Activated CD8-positive, alpha-beta memory T cell treated with anti-CD3 and anti-CD28 coated beads for 48 hours (primary cell): ENCODE results near the gene UBE2O.

Experiments used
- DNase-seq, 3 experiments: peaks; one replicate each; pipeline ENCODE4 v3.0.0-alpha.2; 2020; ENCODE audit warnings: low read depth in 2 of 3, low spot score in 2 of 3

The UBE2O gene

GRCh38 chr17:76417499-76418143 is 35.3 kb downstream of the UBE2O start:
- DNase-seq: no peak

- no peak for DNase-seq
These were observed 36.1 kb downstream of the UBE2O start for GRCh38 chr17:76416899-76417298.

- DNase-seq: no peak
These were observed 36.5 kb downstream of the UBE2O start for GRCh38 chr17:76416457-76416856.

GRCh38 chr17:76415786-76416185 is 37.2 kb downstream of the UBE2O start:
- no peak for DNase-seq

- no peak for DNase-seq
These were observed 38.3 kb downstream of the UBE2O start for GRCh38 chr17:76414334-76415295.

- DNase-seq: no peak
These were observed 41.7 kb downstream of the UBE2O start for GRCh38 chr17:76411247-76411646.

GRCh38 chr17:76410328-76410965 is 42.5 kb downstream of the UBE2O start:
- no peak for DNase-seq

- DNase-seq: peak in 2 of 3 experiments; percentile 26 to 48
These were observed 44.7 kb downstream of the UBE2O start for GRCh38 chr17:76408037-76408849.

GRCh38 chr17:76407509-76407908 is 45.4 kb downstream of the UBE2O start:
- no peak for DNase-seq

GRCh38 chr17:76405967-76406647 is 46.8 kb downstream of the UBE2O start:
- no peak for DNase-seq

- DNase-seq: no peak
These were observed 47.4 kb downstream of the UBE2O start for GRCh38 chr17:76405607-76405966.

- no peak for DNase-seq
These were observed 47.9 kb downstream of the UBE2O start for GRCh38 chr17:76404976-76405563.

GRCh38 chr17:76404256-76404655 is 48.7 kb downstream of the UBE2O start:
- no peak for DNase-seq

GRCh38 chr17:76402711-76403110 is 50.2 kb downstream of the UBE2O start:
- no peak for DNase-seq

- DNase-seq: no peak
These were observed 53.5 kb downstream of the UBE2O start for GRCh38 chr17:76399175-76400172.

GRCh38 chr17:76398523-76399174 is 54.3 kb downstream of the UBE2O start:
- no peak for DNase-seq

- peak; percentile 38 to 88 (median 82) for DNase-seq
These were observed 55.0 kb downstream of the UBE2O start for GRCh38 chr17:76397687-76398522.
